GM19239 (cell line): ENCODE data around the gene ANK2.
A peak's percentile ranks its signal among the peaks of the same experiment; 100 is the strongest.

Experiments used
- DNase-seq: peaks from one replicate; pipeline ENCODE4 v3.0.0; 2011; ENCODE audit warnings: low spot score; ENCODE audit not compliant: insufficient read length
- FAIRE-seq: peaks from 2 replicates; lab custom pipeline; 2011; peaks lifted over from hg19 to GRCh38; lab: Jason Lieb, UNC

Gene ANK2

DNA sequence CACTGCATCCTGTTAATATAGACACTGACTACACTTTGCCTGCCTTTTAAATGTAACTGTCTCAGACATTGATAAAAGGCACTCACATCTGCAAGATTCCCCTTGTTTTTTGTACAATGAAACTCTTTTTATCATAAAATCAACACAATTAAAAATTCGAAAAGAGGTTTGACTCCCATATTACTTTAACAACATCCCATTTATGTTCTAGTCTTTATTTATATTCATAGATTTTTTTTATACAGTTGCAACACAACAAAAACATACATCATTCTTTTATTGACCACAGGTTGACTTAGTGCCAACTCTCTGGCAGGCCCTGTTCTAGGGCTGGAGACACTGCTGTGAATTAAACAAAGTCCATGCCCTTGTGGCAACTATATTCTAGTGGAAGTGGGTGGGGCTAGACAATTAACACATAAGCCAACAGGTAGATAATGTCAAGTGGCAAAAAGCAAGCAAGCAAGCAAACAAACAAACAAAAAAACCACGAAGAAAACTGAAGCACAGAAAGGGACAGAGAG is 36.8 kb downstream of the ANK2 start:
- FAIRE-seq (no peak), DNase-seq (no peak)

DNA sequence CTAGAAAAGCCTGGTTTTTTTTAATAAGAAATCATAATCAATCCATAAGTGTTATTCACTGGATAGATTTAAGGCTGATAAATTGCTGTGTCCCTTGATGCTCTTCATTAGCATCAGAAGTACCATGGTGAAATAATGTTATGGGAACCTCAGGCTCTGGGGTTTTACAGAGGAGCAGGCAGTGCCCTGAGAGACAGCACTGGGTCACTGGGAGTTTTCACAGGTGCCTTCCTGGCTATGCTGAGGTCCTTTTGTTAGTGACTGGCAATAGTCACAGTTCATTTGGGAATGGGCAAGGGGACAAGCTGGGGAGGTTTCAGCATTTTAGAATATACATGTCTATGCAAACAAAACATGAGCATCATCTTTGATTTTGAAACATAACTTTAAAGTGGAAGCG is 38.6 kb downstream of the ANK2 start:
- FAIRE-seq (no peak), DNase-seq (no peak)

DNA sequence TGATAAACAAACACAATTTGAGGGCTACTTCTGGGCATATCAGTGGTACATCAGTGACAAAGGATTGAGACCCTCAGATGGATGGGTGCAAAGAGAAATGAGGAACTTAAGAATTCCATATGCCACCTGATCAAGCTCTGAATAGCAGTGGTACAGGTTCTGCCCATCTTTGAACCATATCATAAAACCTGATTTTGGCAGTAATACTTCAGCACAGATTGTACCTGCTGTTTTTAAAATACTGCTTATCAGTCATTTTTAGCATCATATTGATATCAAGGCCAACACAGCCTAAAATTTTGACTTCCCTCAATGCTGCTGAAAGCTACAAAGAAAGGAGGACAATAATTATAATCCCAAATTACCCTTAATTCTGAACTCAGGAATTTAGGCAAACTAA is 41.5 kb downstream of the ANK2 start:
- no peak for DNase-seq
- FAIRE-seq: no peak

DNA sequence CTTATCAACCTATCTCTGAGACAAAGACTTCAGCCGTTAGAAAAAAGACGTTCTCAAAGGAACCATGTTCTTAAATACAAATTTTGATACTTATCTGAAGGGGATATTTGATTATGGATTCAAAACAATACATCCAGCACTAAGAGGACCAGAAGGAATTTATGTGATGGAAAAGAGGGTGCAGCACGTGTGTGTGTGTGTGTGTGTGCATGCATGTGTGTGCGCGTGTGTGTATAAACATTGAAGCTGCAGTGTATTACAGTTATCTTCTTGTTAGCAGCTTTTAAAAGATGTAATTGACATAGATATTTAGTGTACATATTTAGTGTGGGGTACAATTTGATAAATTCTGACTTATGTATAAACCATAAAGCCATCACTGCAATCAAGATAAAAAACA is 44.9 kb downstream of the ANK2 start:
- no peak for DNase-seq
- FAIRE-seq: no peak

DNA sequence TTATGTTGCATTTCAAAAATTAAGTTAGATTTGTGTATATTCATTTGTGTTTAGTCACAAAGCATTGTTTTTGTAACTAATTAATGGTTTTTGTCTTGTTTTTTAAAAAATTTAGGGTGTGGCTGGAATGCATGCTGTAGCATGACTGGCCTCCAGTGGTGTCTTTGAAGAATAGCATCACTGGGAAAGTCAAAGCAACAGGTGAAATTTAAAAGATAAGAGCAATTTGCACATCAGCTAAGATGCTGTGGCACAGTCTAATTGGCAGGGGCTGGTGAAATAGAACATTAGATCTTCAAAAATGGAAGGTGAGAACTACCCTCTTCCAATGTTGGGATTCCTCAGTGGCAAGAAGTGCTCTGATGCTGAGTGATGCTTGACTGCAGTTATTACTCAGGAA is 45.3 kb downstream of the ANK2 start:
- FAIRE-seq (peak; percentile 76), DNase-seq (no peak)

DNA sequence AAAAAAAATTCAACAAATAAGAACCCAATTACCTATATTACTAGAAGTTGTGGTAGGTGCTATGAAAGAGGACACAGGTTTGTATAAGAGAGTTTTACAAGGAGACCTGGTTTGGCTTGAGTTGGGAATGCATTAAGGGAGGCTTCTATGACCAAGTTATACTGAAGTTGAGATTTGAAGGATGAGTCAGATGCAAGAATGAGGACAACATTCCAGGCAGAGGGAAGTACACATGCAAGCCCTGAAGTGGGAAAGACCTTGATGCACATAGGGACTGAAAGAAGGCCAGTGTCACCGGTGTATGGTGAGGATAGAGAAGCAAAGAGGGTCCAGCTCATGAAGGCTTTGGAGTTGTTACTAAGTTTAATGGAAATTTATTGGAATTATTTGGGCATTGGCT is 52.2 kb downstream of the ANK2 start:
- DNase-seq (no peak), FAIRE-seq (no peak)

DNA sequence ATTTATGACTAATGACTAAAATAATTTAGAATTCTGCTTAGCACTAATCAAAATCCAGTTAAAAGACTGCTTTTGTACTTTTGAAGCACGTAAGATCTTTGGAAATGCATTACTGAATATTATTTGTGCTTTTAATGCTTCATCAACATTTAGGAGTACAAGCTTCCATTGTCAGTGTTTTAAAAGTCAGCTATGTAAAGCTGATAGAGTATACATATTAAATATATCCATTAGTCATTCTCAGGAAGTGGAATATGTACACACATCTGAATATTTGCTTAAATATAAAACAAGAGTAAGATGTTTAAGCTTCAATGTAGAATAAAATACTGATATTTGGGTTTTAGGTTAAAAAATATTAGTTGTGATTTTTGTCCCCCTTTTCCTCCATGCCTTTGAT is 54.1 kb downstream of the ANK2 start:
- no peak for DNase-seq
- no peak for FAIRE-seq

DNA sequence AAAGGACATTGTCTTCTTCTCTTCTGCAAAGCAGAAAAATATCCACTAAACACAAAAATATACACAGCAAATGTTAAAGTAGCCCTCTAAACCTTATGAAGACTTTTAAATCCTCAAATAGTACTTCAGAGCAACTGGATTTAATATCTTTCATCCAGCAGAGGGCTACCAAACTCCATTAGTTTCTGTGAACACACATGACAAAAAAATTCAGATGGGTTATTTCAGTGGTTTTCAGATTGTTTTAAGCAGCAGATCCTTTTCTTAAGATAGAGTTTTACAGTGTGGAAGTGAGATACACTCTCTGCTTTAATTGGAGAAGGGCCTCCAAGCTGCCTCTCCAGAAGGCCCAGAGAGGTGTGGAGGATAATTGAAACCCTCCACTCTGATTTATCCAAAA is 56.7 kb downstream of the ANK2 start:
- DNase-seq (no peak), FAIRE-seq (peak; percentile 21)

DNA sequence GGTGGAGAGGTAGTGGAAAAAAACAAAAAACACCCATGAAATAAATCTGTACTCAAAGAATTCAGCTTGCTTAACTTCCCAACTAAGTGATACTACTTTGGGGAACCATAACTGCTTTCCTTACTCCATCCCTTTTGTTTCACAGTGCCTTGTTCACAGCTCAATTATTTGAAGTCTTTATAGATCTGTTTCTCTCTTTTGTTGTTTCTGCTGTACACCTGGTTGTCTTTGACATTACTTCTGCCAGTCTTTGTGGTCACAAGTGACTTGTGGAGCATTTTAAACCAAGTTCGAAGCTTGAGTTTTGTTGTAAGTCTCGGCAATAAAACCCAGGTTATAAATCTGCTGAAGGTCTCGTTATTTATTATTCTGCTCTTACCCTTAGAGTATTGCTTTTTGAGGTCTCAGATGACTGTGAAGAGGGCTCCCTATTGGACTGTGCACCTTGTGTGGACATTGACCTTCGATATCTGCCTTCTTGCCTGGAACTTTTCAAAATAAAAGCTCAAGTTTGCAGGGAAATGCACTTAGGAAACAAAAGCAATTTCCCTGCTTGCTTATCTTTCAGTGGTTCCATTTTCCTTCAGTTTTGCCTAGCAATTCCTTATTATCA is 59.8 kb downstream of the ANK2 start:
- no peak for FAIRE-seq
- no peak for DNase-seq

DNA sequence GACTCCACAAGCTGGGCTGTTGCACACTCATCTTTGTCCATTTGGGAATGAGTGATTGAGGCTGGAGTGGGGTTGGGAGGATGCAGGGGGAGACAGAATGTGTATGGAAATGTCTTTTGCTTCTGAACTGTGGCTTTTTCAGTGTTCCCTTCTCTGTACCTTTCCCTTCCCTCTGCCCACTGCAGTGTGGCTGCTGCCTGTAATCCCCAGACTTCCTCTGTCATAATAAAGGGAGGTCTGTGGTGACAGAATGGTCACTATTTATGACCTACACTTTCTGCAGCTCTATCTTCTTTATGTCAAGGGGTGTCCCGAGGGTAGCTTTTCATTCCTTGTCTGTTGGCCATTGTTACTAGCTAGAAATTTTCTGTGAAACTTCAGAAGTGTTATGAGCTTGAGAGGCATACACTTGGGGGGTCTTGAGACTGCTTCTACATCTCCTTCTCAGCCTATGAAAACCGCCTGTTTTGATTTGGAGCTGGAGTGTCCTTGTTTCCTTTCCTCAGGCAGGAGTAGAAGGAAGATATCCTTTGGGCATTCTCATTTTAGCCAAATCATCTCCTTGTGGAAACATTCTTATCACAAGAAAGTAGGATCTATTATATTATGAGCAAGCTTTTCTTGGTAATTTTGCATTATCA is 63.0 kb downstream of the ANK2 start:
- FAIRE-seq (no peak), DNase-seq (no peak)

DNA sequence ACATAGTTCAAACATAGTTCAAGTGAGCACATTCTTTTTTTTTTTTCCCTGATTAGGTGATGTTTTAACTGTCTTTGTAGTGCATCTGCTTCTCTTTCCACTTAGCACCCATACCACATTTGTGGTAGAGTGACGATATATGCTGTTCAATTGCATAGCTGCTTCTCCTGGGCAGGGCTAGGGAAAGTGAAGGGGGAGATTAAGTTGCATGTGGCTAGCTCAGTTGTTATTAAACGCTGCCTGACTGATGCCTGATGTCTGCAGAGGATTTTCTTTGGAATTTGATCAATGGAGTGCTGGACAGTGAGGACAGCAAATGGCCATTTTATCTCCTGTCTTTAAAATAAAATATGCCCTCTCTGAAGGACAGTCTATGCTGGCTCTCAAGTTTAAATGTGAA is 63.7 kb downstream of the ANK2 start:
- DNase-seq: no peak
- no peak for FAIRE-seq

DNA sequence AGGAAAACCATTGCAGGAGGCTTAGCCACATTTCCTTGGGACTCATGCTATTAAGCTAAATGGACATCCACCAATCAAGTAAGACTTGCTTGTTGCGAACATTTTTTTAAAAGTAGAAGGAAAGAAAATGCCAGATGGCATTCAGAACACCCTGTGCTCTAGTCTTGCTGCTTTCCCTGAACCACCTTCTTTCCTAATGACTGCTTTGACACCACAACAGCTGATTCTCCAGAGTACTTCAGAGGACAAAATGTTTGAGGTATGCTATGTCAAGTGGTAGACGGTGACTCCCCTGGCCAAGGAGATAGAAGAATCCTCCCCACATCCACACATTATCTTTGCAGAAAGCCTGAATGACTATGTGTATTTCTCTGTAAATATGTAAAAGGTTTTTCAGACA is 65.4 kb downstream of the ANK2 start:
- DNase-seq: no peak

DNA sequence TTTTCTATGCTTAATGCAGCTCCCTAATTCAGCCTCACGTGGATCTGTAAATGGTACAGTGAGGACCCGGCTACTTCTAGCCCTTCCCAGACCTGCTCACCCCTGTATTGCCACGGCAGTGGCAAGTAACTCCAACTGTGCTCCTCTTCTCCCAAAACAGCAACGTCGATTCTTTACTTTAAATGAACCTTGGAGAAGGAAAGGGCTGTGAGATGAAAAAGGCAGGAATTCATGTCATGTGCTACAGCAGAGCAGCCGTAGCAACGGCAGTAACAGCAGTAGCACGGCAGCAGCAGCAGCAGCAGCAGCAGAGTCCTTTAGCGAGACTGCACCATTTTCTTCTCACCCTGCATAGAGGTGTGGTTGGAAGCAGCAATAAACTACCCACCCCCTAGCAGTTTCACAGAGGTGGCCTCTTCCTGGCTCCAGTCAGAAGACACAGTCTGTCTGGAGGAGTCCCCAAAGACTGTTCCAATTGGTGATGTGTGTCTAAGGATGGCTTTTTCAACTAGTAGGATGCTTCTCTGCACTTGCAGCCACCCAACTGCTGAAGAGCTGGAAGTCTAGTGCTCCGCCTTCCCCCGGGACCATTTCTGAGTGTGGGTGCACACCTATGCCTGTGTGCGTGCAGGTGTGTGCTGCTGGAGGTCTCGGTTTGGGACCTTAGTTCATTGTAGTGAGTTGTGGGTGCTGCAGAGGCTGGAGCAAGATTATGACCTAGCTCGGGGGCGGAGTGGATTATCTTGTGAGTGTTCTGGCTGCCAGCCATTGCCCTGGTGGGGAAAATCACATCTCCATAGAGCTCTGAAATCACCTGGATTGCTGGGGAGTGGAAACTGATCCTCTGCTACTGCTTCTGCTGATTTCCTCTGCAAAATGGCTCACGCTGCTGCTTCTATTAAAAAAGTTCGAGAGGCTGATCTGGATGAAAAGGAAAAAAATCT is 67.2 kb downstream of the ANK2 start:
- FAIRE-seq: no peak
- DNase-seq: no peak

More for the DNA sequence above, 65.4 kb downstream of the ANK2 start:
- FAIRE-seq: no peak

DNA sequence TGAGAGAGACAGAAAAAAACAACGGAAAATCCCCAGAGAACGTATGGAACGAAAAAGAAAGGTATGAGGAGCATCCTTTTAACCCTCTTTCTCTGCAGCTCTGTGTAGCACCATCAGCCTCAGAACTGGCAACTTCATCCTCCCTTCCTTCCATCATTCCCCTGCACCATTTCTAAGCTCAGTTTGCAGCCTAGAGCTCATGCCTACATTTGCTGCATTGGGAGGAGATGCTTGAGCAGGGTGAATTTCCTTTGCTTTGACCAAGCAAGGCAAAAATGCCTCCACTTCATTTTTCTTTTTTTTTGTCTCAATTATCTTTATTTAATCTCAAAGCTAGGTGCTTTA is 67.9 kb downstream of the ANK2 start:
- DNase-seq (no peak), FAIRE-seq (no peak)

DNA sequence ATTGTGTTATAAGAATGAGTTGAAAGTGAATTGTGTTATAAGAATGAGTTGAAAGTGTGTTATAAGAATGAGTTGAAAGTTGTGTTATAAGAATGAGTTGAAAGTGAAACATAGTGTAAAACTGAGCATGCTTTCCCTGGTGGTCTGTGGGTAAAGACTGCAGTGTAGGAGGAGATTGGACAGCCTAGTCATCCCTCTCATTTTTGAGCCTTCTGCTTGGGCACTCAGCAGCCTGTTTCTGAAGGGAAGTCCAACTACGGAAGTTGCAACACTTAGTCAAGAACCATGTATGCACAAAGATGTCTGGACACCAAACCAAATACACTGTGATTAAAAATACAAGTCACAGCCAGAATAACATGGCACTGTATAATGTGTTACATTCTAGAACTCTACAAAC is 72.6 kb downstream of the ANK2 start:
- FAIRE-seq: no peak
- DNase-seq: no peak

DNA sequence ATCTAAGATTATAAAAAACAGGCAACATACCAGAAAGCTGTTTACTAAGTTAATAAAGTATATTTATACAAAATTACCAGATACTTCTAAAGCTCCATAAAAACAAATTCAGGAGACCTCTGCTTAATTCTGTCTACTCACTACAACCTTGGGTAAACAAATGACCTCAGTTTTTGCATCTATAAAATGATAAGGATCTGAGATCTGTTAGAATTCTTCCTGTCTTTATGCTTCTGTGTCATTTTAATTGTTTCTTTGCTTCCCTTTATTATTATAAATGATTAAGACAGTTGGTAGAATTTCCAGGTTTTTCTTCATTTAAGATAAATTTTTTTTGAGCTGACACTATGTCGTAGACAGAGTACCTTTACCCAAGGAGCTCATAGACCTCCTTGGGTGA is 76.0 kb downstream of the ANK2 start:
- FAIRE-seq (no peak), DNase-seq (no peak)

DNA sequence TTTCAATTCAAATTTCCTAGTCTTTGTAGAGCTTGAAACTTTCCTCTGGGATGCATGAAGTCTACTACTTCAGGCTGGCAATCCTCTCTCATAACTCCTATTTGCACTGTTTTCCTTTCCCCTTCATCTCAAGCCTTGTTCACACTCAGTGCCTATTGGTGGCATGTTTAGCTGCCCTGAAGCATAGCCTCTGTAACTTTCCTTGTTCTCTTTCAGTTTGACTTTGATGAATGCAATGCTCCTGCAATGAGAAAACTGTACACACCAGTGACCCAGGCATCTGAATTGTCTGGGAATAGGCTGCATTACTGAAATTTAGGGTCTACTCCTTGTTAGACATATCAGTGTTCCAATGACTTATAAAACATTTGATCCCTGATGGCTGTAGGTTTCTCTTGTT is 81.7 kb downstream of the ANK2 start:
- DNase-seq (no peak), FAIRE-seq (no peak)

DNA sequence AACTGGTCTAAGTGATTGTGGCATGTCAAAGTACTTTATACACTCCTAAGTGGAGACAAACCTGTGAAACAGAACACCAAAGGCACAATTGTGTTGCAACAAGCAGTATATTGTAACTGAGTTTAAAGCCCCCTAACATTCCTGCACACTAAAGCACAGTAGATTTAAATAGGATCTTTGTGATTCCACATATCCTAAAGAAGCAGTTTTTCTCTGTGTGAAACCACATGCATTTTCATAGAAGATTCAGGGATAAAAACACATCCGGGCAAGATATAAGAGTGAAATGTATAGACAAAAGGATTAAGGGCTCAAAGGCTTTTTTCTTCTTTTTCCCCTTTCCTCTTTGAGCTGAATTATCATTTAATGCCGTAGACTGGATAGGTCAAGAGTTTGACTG is 82.2 kb downstream of the ANK2 start:
- DNase-seq (no peak), FAIRE-seq (no peak)

DNA sequence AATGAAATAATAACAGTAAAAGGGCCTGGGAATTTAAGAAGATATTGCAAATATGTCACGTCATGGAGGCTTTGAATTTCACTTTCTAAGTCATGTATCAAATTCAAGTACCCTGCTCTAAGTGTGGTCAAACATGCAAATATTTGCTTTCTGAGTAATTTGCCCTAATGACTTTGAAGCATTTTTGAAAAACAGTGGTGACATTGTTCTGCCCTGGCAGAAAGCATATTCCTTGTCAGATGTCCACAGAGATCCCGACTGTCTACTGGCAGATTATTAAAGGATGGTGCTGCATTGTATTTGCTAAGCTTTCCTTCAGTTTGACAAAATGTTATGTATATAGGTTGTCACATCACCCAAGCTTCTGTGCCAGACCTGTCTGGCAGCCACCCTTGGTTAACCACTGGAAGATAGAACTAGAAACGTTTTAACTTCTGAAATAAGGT is 92.5 kb downstream of the ANK2 start:
- FAIRE-seq (no peak), DNase-seq (no peak)

DNA sequence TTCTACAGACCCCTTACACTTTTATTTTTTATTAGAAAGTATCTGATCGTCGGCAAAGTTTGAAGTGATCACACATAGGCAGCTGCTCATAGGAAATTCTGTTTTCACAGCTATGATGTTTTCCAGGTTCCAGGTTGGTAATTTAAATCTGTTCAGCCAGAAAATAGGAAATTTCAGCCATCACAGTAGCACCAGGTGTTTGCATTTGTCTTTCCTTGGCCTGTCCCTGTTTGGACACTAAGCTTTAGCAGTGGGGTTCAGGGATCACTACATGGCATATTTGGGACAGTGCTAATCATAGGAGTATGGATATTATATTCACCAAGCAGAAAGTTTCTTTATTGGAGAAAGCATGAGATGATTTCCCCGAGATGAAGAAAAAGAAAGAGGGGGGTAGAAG is 92.9 kb downstream of the ANK2 start:
- DNase-seq (no peak), FAIRE-seq (no peak)

DNA sequence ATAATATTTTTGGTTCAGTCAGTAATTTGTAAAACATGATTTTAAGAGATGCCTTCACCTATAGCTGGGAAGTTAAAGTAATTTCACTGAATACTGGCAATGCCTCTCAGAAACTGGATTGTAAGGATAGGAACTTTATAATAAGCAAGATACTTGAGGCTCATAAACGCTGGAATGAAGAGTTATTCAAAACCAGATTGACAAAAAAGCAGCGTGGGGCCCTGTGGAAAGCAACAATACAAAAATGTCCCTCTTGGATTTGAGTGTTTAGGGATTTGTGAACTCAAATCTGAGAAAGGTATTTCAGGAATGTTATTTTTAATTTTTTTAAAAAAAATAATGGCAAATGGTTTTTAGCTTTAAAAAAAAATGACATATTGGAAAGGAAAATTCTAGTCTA is 94.6 kb downstream of the ANK2 start:
- FAIRE-seq: no peak
- DNase-seq: no peak
